GM12801 (cell line): ENCODE results near the gene FN1.

ENCODE experiments used
- CTCF ChIP-seq: IDR thresholded peaks from one replicate; pipeline ENCODE4 v1.5.1; 2011; ENCODE audit warnings: control low read depth; ENCODE audit not compliant: insufficient read length; ENCODE audit errors: extremely low read depth

FN1 gene

GRCh38 chr2:215374002-215374401 lies 61.9 kb downstream of the FN1 start:
- no peak for TF ChIP-seq CTCF

- TF ChIP-seq CTCF = no peak
Observed at GRCh38 chr2:215372968-215373649, 62.8 kb downstream of the FN1 start.

GRCh38 chr2:215371915-215372897 lies 63.7 kb downstream of the FN1 start:
- TF ChIP-seq CTCF = no peak

- no peak for TF ChIP-seq CTCF
Observed at GRCh38 chr2:215370112-215370965, 65.5 kb downstream of the FN1 start.

GRCh38 chr2:215369181-215369760 lies 66.6 kb downstream of the FN1 start:
- no peak for TF ChIP-seq CTCF

- TF ChIP-seq CTCF = no peak
Observed at GRCh38 chr2:215368493-215368809, 67.4 kb downstream of the FN1 start.
